HUES64 (cell line): ENCODE results near the gene MCTP1.
"Not testable (repeated sequence)": the region's sequence is repeated elsewhere in the genome, so short reads cannot be mapped to it uniquely, and the experiment has no call there.

Experiments used
- H3K27ac ChIP-seq: 2 replicates; pipeline ENCODE4 v1.7.0; 2013; ENCODE audit warnings: low read depth, low read length, inconsistent platforms
- H3K27me3 ChIP-seq: 2 replicates; pipeline ENCODE4 v1.6.1; 2013; ENCODE audit warnings: mild to moderate bottlenecking, low read length; ENCODE audit not compliant: insufficient read depth
- H3K36me3 ChIP-seq: 2 replicates; pipeline ENCODE4 v1.6.1; 2013; ENCODE audit warnings: mild to moderate bottlenecking, low read length; ENCODE audit not compliant: insufficient read depth
- H3K4me1 ChIP-seq: 2 replicates; pipeline ENCODE4 v1.6.1; 2013; ENCODE audit warnings: mild to moderate bottlenecking, low read length, moderate library complexity; ENCODE audit not compliant: insufficient read depth
- H3K4me3 ChIP-seq: 2 replicates; pipeline ENCODE4 v1.5.1; 2013; ENCODE audit warnings: mild to moderate bottlenecking, low read length, moderate library complexity
- H3K9ac ChIP-seq: 2 replicates; pipeline ENCODE4 v1.6.1; 2013; ENCODE audit warnings: mild to moderate bottlenecking, low read depth, low read length
- H3K9me3 ChIP-seq: 2 replicates; pipeline ENCODE4 v1.6.1; 2013; ENCODE audit warnings: low read depth, low read length; ENCODE audit not compliant: insufficient read depth
- whole genome bisulfite sequencing: fragments of 150-250, 120-280 bp; methylation state at CpG from one replicate; pipeline ENCODE4 v1.1.7; 2013; ENCODE audit warnings: missing lambda C conversion rate; 5-methylcytosine and 5-hydroxymethylcytosine counted together

The MCTP1 gene

GRCh38 chr5:95149387-95149786 lies 135.5 kb downstream of the MCTP1 start:
- Histone ChIP-seq H3K27ac (no peak overlapping the region), H3K36me3 (no peaks in the 10 kb centered on the region), H3K9ac (no peak overlapping the region), H3K9me3 (no peaks in the 10 kb centered on the region), H3K4me1 (peaks cover 4% of the 10 kb centered on the region; the same call in 1 of the 2 replicates), H3K4me3 (no peak overlapping the region), H3K27me3 (no peaks in the 10 kb centered on the region)
- 96% methylated on average over 4 of the region's 4 CpGs for WGBS

- Histone ChIP-seq H3K4me3 (no peak overlapping the region), H3K27ac (no peak overlapping the region), H3K9me3 (no peaks in the 10 kb centered on the region), H3K36me3 (no peaks in the 10 kb centered on the region), H3K9ac (no peak overlapping the region), H3K27me3 (no peaks in the 10 kb centered on the region), H3K4me1 (peaks cover 4% of the 10 kb centered on the region; the same call in 1 of the 2 replicates)
Measured at GRCh38 chr5:95148453-95148852, 136.4 kb downstream of the MCTP1 start.

- not testable (repeated sequence) for H3K27me3 ChIP-seq, H3K9me3 ChIP-seq, H3K9ac ChIP-seq, H3K4me3 ChIP-seq, H3K36me3 ChIP-seq, H3K4me1 ChIP-seq, H3K27ac ChIP-seq
- 93% methylated on average over 2 of the region's 2 CpGs for WGBS
Measured at GRCh38 chr5:95143858-95144257, 141.0 kb downstream of the MCTP1 start.

- Histone ChIP-seq H3K4me3 (no peak overlapping the region), H3K27ac (no peak overlapping the region), H3K36me3 (no peaks in the 10 kb centered on the region), H3K27me3 (no peaks in the 10 kb centered on the region), H3K9me3 (no peaks in the 10 kb centered on the region), H3K4me1 (no peaks in the 10 kb centered on the region), H3K9ac (no peak overlapping the region)
- 93% methylated on average over 3 of the region's 3 CpGs for WGBS
Measured at GRCh38 chr5:95142145-95142544, 142.7 kb downstream of the MCTP1 start.

- Histone ChIP-seq H3K4me1 (no peaks in the 10 kb centered on the region), H3K9me3 (no peaks in the 10 kb centered on the region), H3K36me3 (no peaks in the 10 kb centered on the region), H3K9ac (no peak overlapping the region), H3K27ac (no peak overlapping the region), H3K4me3 (no peak overlapping the region), H3K27me3 (no peaks in the 10 kb centered on the region)
- WGBS: 91% methylated on average over 3 of the region's 3 CpGs
Measured at GRCh38 chr5:95141141-95141540, 143.8 kb downstream of the MCTP1 start.

- Histone ChIP-seq H3K9me3 (no peaks in the 10 kb centered on the region), H3K4me3 (no peak overlapping the region), H3K27me3 (no peaks in the 10 kb centered on the region), H3K4me1 (no peaks in the 10 kb centered on the region), H3K27ac (no peak overlapping the region), H3K36me3 (no peaks in the 10 kb centered on the region), H3K9ac (no peak overlapping the region)
- WGBS: 85% methylated on average over 3 of the region's 3 CpGs
Measured at GRCh38 chr5:95134326-95134725, 150.6 kb downstream of the MCTP1 start.

GRCh38 chr5:95132096-95132495 lies 152.8 kb downstream of the MCTP1 start:
- H3K9ac ChIP-seq: no peak overlapping the region
- no peaks in the 10 kb centered on the region for H3K27me3 ChIP-seq
- WGBS: 100% methylated on average over 1 of the region's 1 CpG
- H3K9me3 ChIP-seq: no peaks in the 10 kb centered on the region
- H3K27ac ChIP-seq: no peak overlapping the region
- no peaks in the 10 kb centered on the region for H3K4me1 ChIP-seq
- H3K4me3 ChIP-seq: no peak overlapping the region
- no peaks in the 10 kb centered on the region for H3K36me3 ChIP-seq

GRCh38 chr5:95130941-95131340 lies 154.0 kb downstream of the MCTP1 start:
- no peak overlapping the region for H3K9ac ChIP-seq
- H3K27me3 ChIP-seq: no peaks in the 10 kb centered on the region
- no peaks in the 10 kb centered on the region for H3K4me1 ChIP-seq
- no peaks in the 10 kb centered on the region for H3K9me3 ChIP-seq
- H3K4me3 ChIP-seq: no peak overlapping the region
- no peaks in the 10 kb centered on the region for H3K36me3 ChIP-seq
- 100% methylated on average over 3 of the region's 3 CpGs for WGBS
- no peak overlapping the region for H3K27ac ChIP-seq

- H3K9ac ChIP-seq: no peak overlapping the region
- no peaks in the 10 kb centered on the region for H3K9me3 ChIP-seq
- 83% methylated on average over 1 of the region's 1 CpG for WGBS
- no peaks in the 10 kb centered on the region for H3K4me1 ChIP-seq
- no peak overlapping the region for H3K27ac ChIP-seq
- H3K36me3 ChIP-seq: no peaks in the 10 kb centered on the region
- no peak overlapping the region for H3K4me3 ChIP-seq
- H3K27me3 ChIP-seq: no peaks in the 10 kb centered on the region
Measured at GRCh38 chr5:95124731-95125130, 160.2 kb downstream of the MCTP1 start.

- Histone ChIP-seq H3K4me3 (no peak overlapping the region), H3K27me3 (no peaks in the 10 kb centered on the region), H3K9ac (no peak overlapping the region), H3K36me3 (no peaks in the 10 kb centered on the region), H3K9me3 (no peaks in the 10 kb centered on the region), H3K27ac (no peak overlapping the region), H3K4me1 (no peaks in the 10 kb centered on the region)
- WGBS: 74% methylated on average over 2 of the region's 2 CpGs
Measured at GRCh38 chr5:95124101-95124500, 160.8 kb downstream of the MCTP1 start.

- no peak overlapping the region for H3K9ac ChIP-seq
- H3K4me3 ChIP-seq: no peak overlapping the region
- H3K4me1 ChIP-seq: peaks cover 5% of the 10 kb centered on the region; the same call in 1 of the 2 replicates
- H3K27ac ChIP-seq: no peak overlapping the region
- 100% methylated on average over 1 of the region's 1 CpG for WGBS
- no peaks in the 10 kb centered on the region for H3K36me3 ChIP-seq
- H3K9me3 ChIP-seq: no peaks in the 10 kb centered on the region
- H3K27me3 ChIP-seq: no peaks in the 10 kb centered on the region
Measured at GRCh38 chr5:95114902-95115301, 170.0 kb downstream of the MCTP1 start.

GRCh38 chr5:95114305-95114704 lies 170.6 kb downstream of the MCTP1 start:
- 90% methylated on average over 4 of the region's 4 CpGs for WGBS

More at GRCh38 chr5:95114305-95114704, 170.6 kb downstream of the MCTP1 start:
- Histone ChIP-seq H3K9me3 (no peaks in the 10 kb centered on the region), H3K36me3 (no peaks in the 10 kb centered on the region), H3K4me1 (peaks cover 5% of the 10 kb centered on the region; the same call in 1 of the 2 replicates), H3K27me3 (no peaks in the 10 kb centered on the region), H3K4me3 (no peak overlapping the region), H3K27ac (no peak overlapping the region), H3K9ac (no peak overlapping the region)
